GM12878 (cell line): Measurements from ENCODE around the gene SELPLG. TPM values are rescaled to one million over a fixed set of nuclear protein-coding genes. Genes with fewer than 3 reads are reported as not detected.

ENCODE experiments used
- ATAC-seq: fragments of 200-7000 bp; cut with Tn5 transposase; 3 replicates; pipeline ENCODE4 v1.9.1; 2020; ENCODE audit warnings: mild to moderate bottlenecking, moderate library complexity
- BruUV-seq: library from RNA; stranded (reverse); fragments of 400-500 nt; replicated peaks from 2 replicates; lab custom pipeline; 2021; lab: Mats Ljungman, UMichigan
- CTCF ChIA-PET: fragments of 300-600 bp; sonication (Branson Sonifier 250); formaldehyde crosslinking; extraction: SDS; loops from one replicate; lab custom pipeline; 2021; ENCODE audit warnings: inconsistent platforms; lab: Yijun Ruan, JAX
- POLR2A ChIA-PET: fragments of 350-600 bp; formaldehyde crosslinking; extraction: SDS; loops from one replicate; lab custom pipeline; 2021; ENCODE audit warnings: inconsistent platforms; lab: Charles Lee
- RAD21 ChIA-PET: fragments of 300-600 bp; sonication (Branson Sonifier 250); formaldehyde crosslinking; loops from one replicate; lab custom pipeline; 2023; ENCODE audit warnings: antibody characterized with exemption; ENCODE audit not compliant: unreplicated experiment; lab: Charles Lee
- SMC1A ChIA-PET: fragments of 300-600 bp; sonication (Branson Sonifier 250); formaldehyde crosslinking; loops from one replicate; lab custom pipeline; 2023; ENCODE audit not compliant: unreplicated experiment, uncharacterized antibody; lab: Charles Lee
- DNase-seq: peaks from one replicate; pipeline ENCODE4 v3.0.0-alpha.2; 2011; ENCODE audit warnings: low read depth, low spot score
- FAIRE-seq: peaks from 3 replicates; lab custom pipeline; 2011; peaks lifted over from hg19 to GRCh38; lab: Jason Lieb, UNC
- H2AFZ ChIP-seq: 2 replicates; pipeline ENCODE4 v1.6.0; 2011; ENCODE audit warnings: low read depth, low read length, control low read depth; ENCODE audit not compliant: control insufficient read depth
- H3K27ac ChIP-seq: 2 replicates; pipeline ENCODE4 v1.5.1; 2011; ENCODE audit warnings: control low read depth; ENCODE audit not compliant: control insufficient read depth, insufficient read depth
- H3K27me3 ChIP-seq, 2 experiments: replicated peaks in 1 of 2; 2 replicates each; pipeline versions ENCODE4 v1.6.0 to v1.6.1; 2011; ENCODE audit warnings: low read length in 1 of 2; ENCODE audit not compliant: control insufficient read depth in 2 of 2, insufficient read depth in 2 of 2
- H3K36me3 ChIP-seq, 2 experiments: 2 replicates each; pipeline ENCODE4 v1.5.1; 2011; ENCODE audit warnings: low read length in 1 of 2; ENCODE audit not compliant: control insufficient read depth in 2 of 2, insufficient read depth in 2 of 2
- H3K4me1 ChIP-seq: 2 replicates; pipeline ENCODE4 v1.6.1; 2011; ENCODE audit warnings: mild to moderate bottlenecking, low read length, moderate library complexity, mixed read lengths; ENCODE audit not compliant: control insufficient read depth, insufficient read depth
- H3K4me2 ChIP-seq: 2 replicates; pipeline ENCODE4 v1.6.0; 2011; ENCODE audit warnings: control low read depth; ENCODE audit not compliant: control insufficient read depth, insufficient read depth
- H3K4me3 ChIP-seq: fragments of 200-600 bp; sonication (generic); 2 replicates; pipeline ENCODE4 v1.5.1; 2016
- H3K79me2 ChIP-seq: 2 replicates; pipeline ENCODE4 v1.6.0; 2011; ENCODE audit warnings: low read length; ENCODE audit not compliant: control insufficient read depth, insufficient read depth
- H3K9ac ChIP-seq: 2 replicates; pipeline ENCODE4 v1.8.0; 2011; ENCODE audit warnings: low read length, control low read depth, mixed read lengths; ENCODE audit not compliant: control insufficient read depth, insufficient read depth
- H3K9me3 ChIP-seq: replicated peaks from 3 replicates; pipeline ENCODE4 v1.5.1; 2011; ENCODE audit warnings: mild to moderate bottlenecking, low read length; ENCODE audit not compliant: control insufficient read depth, insufficient read depth
- H4K20me1 ChIP-seq: 2 replicates; pipeline ENCODE4 v1.6.0; 2011; ENCODE audit not compliant: control insufficient read depth, insufficient read depth
- PAX8 ChIP-seq: fragments of 450-650 bp; IDR thresholded peaks from 2 replicates; pipeline ENCODE4 v1.6.1; 2017; ENCODE audit warnings: mild to moderate bottlenecking, moderate library complexity
- ZNF217 ChIP-seq: fragments of 450-650 bp; IDR thresholded peaks from 2 replicates; pipeline ENCODE4 v1.6.1; 2017; ENCODE audit warnings: antibody characterized with exemption, mild to moderate bottlenecking
- ZNF24 ChIP-seq: fragments of 450-650 bp; IDR thresholded peaks from 2 replicates; pipeline ENCODE4 v1.6.1; 2017; ENCODE audit warnings: antibody characterized with exemption, mild to moderate bottlenecking
- WGBS: methylation state at CpG from one replicate; pipeline ENCODE4 v1.1.6; 2016; ENCODE audit warnings: low lambda C conversion rate; ENCODE audit not compliant: insufficient replicate concordance, insufficient coverage; ENCODE audit errors: missing lambda C conversion rate; 5-methylcytosine and 5-hydroxymethylcytosine counted together
- in situ Hi-C: fragments of 300-500 bp; cut with MboI; formaldehyde crosslinking; loops from 9 replicates; pipeline ENCODE4 v1.14.3; 2018; ENCODE audit warnings: mixed read lengths
- intact Hi-C: fragments of 100-400 bp; cut with micrococcal nuclease; formaldehyde crosslinking; loops from one replicate; pipeline ENCODE4 v1.14.2; 2022; ENCODE audit not compliant: unreplicated experiment
- polyA plus RNA-seq, 11 experiments: library from polyadenylated mRNA; depleted of rRNA in 4 of 11; unstranded in 6 of 11; stranded (reverse) in 5 of 11; fragments of >200 nt; fragmentation: Nextera tagmentation in 4 of 11; fragmentation: Illumina TruSeq in 1 of 11; extraction: Ambion mirVana in 4 of 11; extraction: Trizol in 1 of 11; gene quantifications; 1 replicate in 1 of 11; 2 replicates in 10 of 11; pipeline versions ENCODE4 v1.2.1 to v1.2.3, GENCODE V29; 2011 to 2016; ENCODE audit warnings: inconsistent platforms in 2 of 11, missing spikeins in 2 of 11, low read depth in 1 of 11
- total RNA-seq, 4 experiments: library from RNA; depleted of rRNA in 3 of 4; stranded (reverse); fragments of >200 nt in 3 of 4; fragmentation: Illumina TruSeq in 1 of 4; extraction: Trizol in 1 of 4; gene quantifications; 2 replicates each; pipeline versions ENCODE4 v1.2.1 to v1.2.3, GENCODE V29; 2013 to 2021
- TF ChIP-seq, protein P1 (sequence below): fragments of 450-650 bp; formaldehyde crosslinking; IDR thresholded peaks from 2 replicates; pipeline ENCODE4 v1.4.0; 2020; ENCODE audit warnings: mild to moderate bottlenecking, moderate library complexity
- TF ChIP-seq, protein P2 (sequence below): fragments of 450-650 bp; conservative IDR thresholded peaks from 2 replicates; pipeline ENCODE4 v1.6.1; 2017; ENCODE audit warnings: mild to moderate bottlenecking, moderate library complexity

SELPLG gene
- total and polyA plus RNA-seq, 10 of the 15 experiments (the other 5 are each of a cell fraction or from before 2014, with no cell fraction given), result 3.2 to 32.3 (median 23.9) TPM

DNA sequence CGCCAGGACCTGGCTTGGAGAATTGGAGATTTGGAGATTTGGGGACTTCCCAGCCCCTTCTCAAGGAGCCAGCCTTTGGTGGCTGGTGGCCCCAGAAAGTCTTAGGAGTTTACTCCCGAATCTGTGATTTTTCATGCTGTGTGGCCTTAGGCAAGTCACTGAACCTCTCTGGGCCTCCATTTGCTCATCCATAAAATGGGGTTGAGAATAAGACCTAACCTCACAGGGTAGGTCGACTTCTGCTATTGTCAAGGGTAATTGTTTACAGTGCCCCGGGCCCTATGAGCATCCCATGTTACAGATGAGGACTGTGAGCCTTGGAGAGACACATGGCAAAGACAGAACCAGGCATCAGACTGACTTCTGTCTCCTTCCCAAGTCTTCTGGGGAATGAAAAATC is 19.7 kb downstream of the SELPLG start:
- FAIRE-seq (no peak), DNase-seq (no peak), ATAC-seq (no peak)
- H3K9me3 ChIP-seq, result peaks cover 13% of the 10 kb centered on the region; the same call in 2 of the 3 replicates
- no peak overlapping the region for H3K4me3 ChIP-seq
- WGBS, result 75% methylated on average over 4 of the region's 4 CpGs
- TF ChIP-seq PAX8, result no peak
- TF ChIP-seq ZNF24, result no peak
- TF ChIP-seq ZNF217, result peak; percentile 75
- TF ChIP-seq, protein P1, sequence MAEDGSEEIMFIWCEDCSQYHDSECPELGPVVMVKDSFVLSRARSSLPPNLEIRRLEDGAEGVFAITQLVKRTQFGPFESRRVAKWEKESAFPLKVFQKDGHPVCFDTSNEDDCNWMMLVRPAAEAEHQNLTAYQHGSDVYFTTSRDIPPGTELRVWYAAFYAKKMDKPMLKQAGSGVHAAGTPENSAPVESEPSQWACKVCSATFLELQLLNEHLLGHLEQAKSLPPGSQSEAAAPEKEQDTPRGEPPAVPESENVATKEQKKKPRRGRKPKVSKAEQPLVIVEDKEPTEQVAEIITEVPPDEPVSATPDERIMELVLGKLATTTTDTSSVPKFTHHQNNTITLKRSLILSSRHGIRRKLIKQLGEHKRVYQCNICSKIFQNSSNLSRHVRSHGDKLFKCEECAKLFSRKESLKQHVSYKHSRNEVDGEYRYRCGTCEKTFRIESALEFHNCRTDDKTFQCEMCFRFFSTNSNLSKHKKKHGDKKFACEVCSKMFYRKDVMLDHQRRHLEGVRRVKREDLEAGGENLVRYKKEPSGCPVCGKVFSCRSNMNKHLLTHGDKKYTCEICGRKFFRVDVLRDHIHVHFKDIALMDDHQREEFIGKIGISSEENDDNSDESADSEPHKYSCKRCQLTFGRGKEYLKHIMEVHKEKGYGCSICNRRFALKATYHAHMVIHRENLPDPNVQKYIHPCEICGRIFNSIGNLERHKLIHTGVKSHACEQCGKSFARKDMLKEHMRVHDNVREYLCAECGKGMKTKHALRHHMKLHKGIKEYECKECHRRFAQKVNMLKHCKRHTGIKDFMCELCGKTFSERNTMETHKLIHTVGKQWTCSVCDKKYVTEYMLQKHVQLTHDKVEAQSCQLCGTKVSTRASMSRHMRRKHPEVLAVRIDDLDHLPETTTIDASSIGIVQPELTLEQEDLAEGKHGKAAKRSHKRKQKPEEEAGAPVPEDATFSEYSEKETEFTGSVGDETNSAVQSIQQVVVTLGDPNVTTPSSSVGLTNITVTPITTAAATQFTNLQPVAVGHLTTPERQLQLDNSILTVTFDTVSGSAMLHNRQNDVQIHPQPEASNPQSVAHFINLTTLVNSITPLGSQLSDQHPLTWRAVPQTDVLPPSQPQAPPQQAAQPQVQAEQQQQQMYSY (CRISPR knock-in tag), result no peak
- TF ChIP-seq, protein P2, sequence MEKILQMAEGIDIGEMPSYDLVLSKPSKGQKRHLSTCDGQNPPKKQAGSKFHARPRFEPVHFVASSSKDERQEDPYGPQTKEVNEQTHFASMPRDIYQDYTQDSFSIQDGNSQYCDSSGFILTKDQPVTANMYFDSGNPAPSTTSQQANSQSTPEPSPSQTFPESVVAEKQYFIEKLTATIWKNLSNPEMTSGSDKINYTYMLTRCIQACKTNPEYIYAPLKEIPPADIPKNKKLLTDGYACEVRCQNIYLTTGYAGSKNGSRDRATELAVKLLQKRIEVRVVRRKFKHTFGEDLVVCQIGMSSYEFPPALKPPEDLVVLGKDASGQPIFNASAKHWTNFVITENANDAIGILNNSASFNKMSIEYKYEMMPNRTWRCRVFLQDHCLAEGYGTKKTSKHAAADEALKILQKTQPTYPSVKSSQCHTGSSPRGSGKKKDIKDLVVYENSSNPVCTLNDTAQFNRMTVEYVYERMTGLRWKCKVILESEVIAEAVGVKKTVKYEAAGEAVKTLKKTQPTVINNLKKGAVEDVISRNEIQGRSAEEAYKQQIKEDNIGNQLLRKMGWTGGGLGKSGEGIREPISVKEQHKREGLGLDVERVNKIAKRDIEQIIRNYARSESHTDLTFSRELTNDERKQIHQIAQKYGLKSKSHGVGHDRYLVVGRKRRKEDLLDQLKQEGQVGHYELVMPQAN, result 0 out of 2 replicates have a peak, but pooled peaks have one; percentile 17
- ChIA-PET POLR2A (interaction anchor here (1.1 to 6.1 kb wide), 5 partner anchors 21 to 47 kb away, joined by 3 to 73 read pairs (median 5); partner anchors contain the start of gene SELPLG), SMC1A (interaction anchor here (0.9 to 11.4 kb wide), 2 partner anchors 49 to 50 kb away, joined by 3 to 718 read pairs; partner anchors contain the start of genes ISCU and SART3), CTCF (interaction anchor here (17.2 kb wide), 1 partner anchor 46 kb away, joined by 866 read pairs; the partner anchor contains the start of genes ISCU and SART3), RAD21 (interaction anchor here (1.4 to 15.9 kb wide), 3 partner anchors 20 to 337 kb away, joined by 4 to 633 read pairs (median 224); partner anchors contain the start of genes ISCU, SART3 and SELPLG)
- H4K20me1 ChIP-seq, result no peaks in the 10 kb centered on the region
- H3K79me2 ChIP-seq, result no peaks in the 10 kb centered on the region
- H3K27me3 ChIP-seq, result no peaks in the 10 kb centered on the region
- in situ Hi-C loops (no loop called here), intact Hi-C loops (no loop called here)
- BruUV-seq, result no TSS peak
- H2AFZ ChIP-seq, result no peak overlapping the region
- H3K27ac ChIP-seq, result peak overlapping the region; percentile 65
- peaks cover 65% of the 10 kb centered on the region for H3K4me1 ChIP-seq
- H3K9ac ChIP-seq, result peak overlapping the region; percentile 50; the same call in 1 of the 2 replicates
- peak overlapping the region; percentile 30; the same call in 1 of the 2 replicates for H3K4me2 ChIP-seq
- H3K36me3 ChIP-seq, result no peaks in the 10 kb centered on the region
